Vagina (tissue), 2 donors: ENCODE measurements around the gene FAM76A. TPM values are rescaled to one million over a fixed set of nuclear protein-coding genes. Genes with fewer than 3 reads are reported as not detected.
A peak's percentile ranks its signal among the peaks of the same experiment; 100 is the strongest.
"Not testable (repeated sequence)": the region's sequence is repeated elsewhere in the genome, so short reads cannot be mapped to it uniquely, and the experiment has no call there.

Experiments used
- DNase-seq, 2 donors: peaks; one replicate each; pipeline ENCODE4 v3.0.0-alpha.2; 2017; ENCODE audit errors: extremely low spot score in 2 of 2
- H3K27ac ChIP-seq: fragments of 200-600 bp; sonication (generic); one replicate; pipeline ENCODE4 v1.5.1; 2019
- H3K27me3 ChIP-seq: fragments of 200-600 bp; sonication (generic); one replicate; pipeline ENCODE4 v1.5.1; 2019
- H3K36me3 ChIP-seq, 2 donors: fragments of 200-600 bp; sonication (generic); one replicate each; pipeline ENCODE4 v1.5.1; 2017 to 2019
- H3K4me1 ChIP-seq: fragments of 200-600 bp; sonication (generic); one replicate; pipeline ENCODE4 v1.5.1; 2019
- H3K4me3 ChIP-seq, 2 donors: fragments of 200-600 bp; sonication (generic); 1 replicate in 1 of 2; 2 replicates in 1 of 2; pipeline ENCODE4 v1.5.1; 2016 to 2019
- H3K9me3 ChIP-seq: fragments of 200-600 bp; sonication (generic); one replicate; pipeline ENCODE4 v1.5.1; 2019
- CTCF ChIP-seq, 3 experiments: fragments of 450-650 bp in 2 of 3; fragments of 200-600 bp in 1 of 3; sonication (generic) in 1 of 3; IDR thresholded peaks; one replicate each; pipeline ENCODE4 v1.5.1; 2017 to 2019; ENCODE audit warnings: antibody characterized with exemption in 3 of 3, mild to moderate bottlenecking in 2 of 3, moderate library complexity in 2 of 3
- POLR2A ChIP-seq, 2 donors: fragments of 450-650 bp; IDR thresholded peaks; one replicate each; pipeline ENCODE4 v1.6.1; 2017; ENCODE audit warnings: antibody characterized with exemption in 2 of 2, mild to moderate bottlenecking in 2 of 2, moderate library complexity in 2 of 2
- POLR2AphosphoS5 ChIP-seq, 2 donors: sonication (generic); formaldehyde crosslinking; IDR thresholded peaks; one replicate each; pipeline ENCODE4 v1.9.0; 2017; ENCODE audit warnings: antibody characterized with exemption in 2 of 2, mild to moderate bottlenecking in 2 of 2, low read depth in 1 of 2; ENCODE audit not compliant: insufficient read depth in 1 of 2
- intact Hi-C: fragments of 100-400 bp; cut with DNase I; formaldehyde crosslinking; loops from one replicate; pipeline ENCODE4 v1.15.1; 2023
- total RNA-seq: library from RNA; depleted of rRNA; stranded (reverse); fragments of >200 nt; gene quantifications from one replicate; pipeline ENCODE4 v1.2.3, GENCODE V29; 2016

FAM76A gene
- 16.7 TPM for total RNA-seq

GRCh38 chr1:27725374-27726172 is at the start of gene FAM76A:
FAM76A (plus strand) TSS chr1:27725961; CDS start chr1:27726081, 120 bp downstream.
- Histone ChIP-seq H3K9me3 (no peaks in the 10 kb centered on the region), H3K4me3 (peak within 1 kb of the TSS; percentile 87 to 93), H3K27ac (peak within 1 kb of the TSS; percentile 92), H3K27me3 (no peaks in the 10 kb centered on the region), H3K4me1 (peaks cover 20% of the 10 kb centered on the region), H3K36me3 (peaks cover 0 to 18% of the 10 kb centered on the region in 2 donors)
- TF ChIP-seq POLR2A (IDR thresholded peaks at IDR 0.05) (peak in 1 of 2 donors; percentile 77), CTCF (IDR thresholded peaks at IDR 0.05) (peak in 1 of 3 experiments; percentile 48), POLR2AphosphoS5 (IDR thresholded peaks at IDR 0.05; ENCODE audit: insufficient read depth in 1 of 2, low read depth in 1 of 2) (peak; percentile 90 to 91)
- intact Hi-C loops = loop anchor here (5.0 to 10.0 kb wide), 2 partner anchors 47 to 51 kb away; partner anchors contain the start of genes IFI6 and STX12
- peak; percentile 98 to 99 for DNase-seq

- DNase-seq = no peak
- Histone ChIP-seq H3K4me1 (peaks cover 15% of the 10 kb centered on the region), H3K36me3 (no peaks in the 10 kb centered on the region), H3K4me3 (no peak overlapping the region), H3K9me3 (peaks cover 2% of the 10 kb centered on the region), H3K27ac (no peak overlapping the region), H3K27me3 (no peaks in the 10 kb centered on the region)
- intact Hi-C loops = loop anchor here (10.0 kb wide), 1 partner anchor 48 kb away; the partner anchor contains the start of gene FAM76A
- TF ChIP-seq CTCF (IDR thresholded peaks at IDR 0.05) (no peak), POLR2AphosphoS5 (IDR thresholded peaks at IDR 0.05; ENCODE audit: insufficient read depth in 1 of 2, low read depth in 1 of 2) (no peak), POLR2A (IDR thresholded peaks at IDR 0.05) (no peak)
Measured at GRCh38 chr1:27676410-27676809, 49.4 kb upstream of the FAM76A start.

DNA sequence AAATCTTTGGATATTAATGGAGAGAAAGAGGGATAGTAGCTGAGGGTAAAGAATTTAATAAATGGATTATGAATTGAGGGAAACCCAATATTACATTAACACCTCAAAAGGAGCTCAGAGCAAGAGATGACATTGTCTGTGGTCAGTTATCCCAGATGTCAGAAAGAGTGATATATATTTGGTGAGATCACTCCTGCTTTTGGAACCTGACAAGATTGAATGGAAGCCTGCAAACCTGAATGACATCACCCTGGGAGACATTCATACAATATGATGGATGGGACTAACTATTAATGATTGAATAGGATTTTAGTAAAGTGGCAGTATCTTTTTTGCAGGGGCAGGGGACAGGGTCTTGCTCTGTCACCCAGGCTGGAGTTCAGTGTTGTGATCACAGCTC is 47.0 kb upstream of the FAM76A start:
- H3K9me3 ChIP-seq = peaks cover 5% of the 10 kb centered on the region
- H3K27me3 ChIP-seq = no peaks in the 10 kb centered on the region
- no peaks in the 10 kb centered on the region for H3K36me3 ChIP-seq
- no peak for TF ChIP-seq CTCF (IDR thresholded peaks at IDR 0.05)
- H3K4me3 ChIP-seq = no peak overlapping the region
- intact Hi-C loops = loop anchor here (10.0 kb wide), 1 partner anchor 46 kb away; the partner anchor contains the start of gene FAM76A
- H3K4me1 ChIP-seq = no peaks in the 10 kb centered on the region
- DNase-seq = no peak
- no peak overlapping the region for H3K27ac ChIP-seq

DNA sequence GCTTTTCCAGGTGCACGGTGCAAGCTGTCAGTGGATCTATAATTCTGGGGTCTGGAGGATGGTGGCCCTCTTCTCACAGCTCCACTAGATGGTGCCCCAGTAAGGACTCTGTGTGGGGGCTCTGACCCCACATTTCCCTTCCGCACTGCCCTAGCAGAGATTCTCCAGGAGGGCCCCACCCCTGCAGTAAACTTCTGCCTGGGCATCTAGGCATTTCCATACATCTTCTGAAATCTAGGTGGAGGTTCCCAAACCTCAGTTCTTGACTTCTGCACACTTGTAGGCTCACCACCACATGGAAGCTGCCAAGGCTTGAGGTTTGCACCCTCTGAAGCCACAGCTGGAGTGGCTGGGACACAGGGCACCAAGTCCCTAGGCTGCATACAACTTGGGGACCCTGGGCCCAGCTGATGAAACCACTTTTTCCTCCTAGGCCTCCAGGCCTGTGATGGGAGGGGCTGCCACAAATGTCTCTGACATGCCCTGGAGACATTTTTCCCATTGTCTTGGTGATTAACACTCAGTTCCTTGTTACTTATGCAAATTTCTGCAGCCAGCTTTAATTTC is 45.5 kb upstream of the FAM76A start:
- H3K27me3 ChIP-seq, DNase-seq, intact Hi-C loops, H3K4me3 ChIP-seq, H3K27ac ChIP-seq, H3K36me3 ChIP-seq, H3K4me1 ChIP-seq, H3K9me3 ChIP-seq: not testable (repeated sequence)

- H3K9me3 ChIP-seq, DNase-seq, H3K4me1 ChIP-seq, H3K4me3 ChIP-seq, H3K36me3 ChIP-seq, H3K27ac ChIP-seq, H3K27me3 ChIP-seq, intact Hi-C loops: not testable (repeated sequence)
Measured at GRCh38 chr1:27681580-27681979, 44.2 kb upstream of the FAM76A start.

GRCh38 chr1:27682351-27682944 is 43.3 kb upstream of the FAM76A start:
- H3K4me3 ChIP-seq = no peak overlapping the region
- intact Hi-C loops = no loop called here
- no peaks in the 10 kb centered on the region for H3K36me3 ChIP-seq
- no peak overlapping the region for H3K27ac ChIP-seq
- H3K27me3 ChIP-seq = no peaks in the 10 kb centered on the region
- H3K4me1 ChIP-seq = no peaks in the 10 kb centered on the region
- TF ChIP-seq POLR2AphosphoS5 (IDR thresholded peaks at IDR 0.05; ENCODE audit: insufficient read depth in 1 of 2, low read depth in 1 of 2) = no peak
- TF ChIP-seq POLR2A (IDR thresholded peaks at IDR 0.05) = no peak
- TF ChIP-seq CTCF (IDR thresholded peaks at IDR 0.05) = no peak
- peaks cover 5% of the 10 kb centered on the region for H3K9me3 ChIP-seq
- no peak for DNase-seq
